IMR-90 (cell line): Measurements from ENCODE around the gene TEDC2. TPM values are rescaled to one million over a fixed set of nuclear protein-coding genes. Genes with fewer than 3 reads are reported as not detected.
A peak's percentile ranks its signal among the peaks of the same experiment; 100 is the strongest.

Experiments
- ATAC-seq: fragments of 200-7000 bp; cut with Tn5 transposase; 2 replicates; pipeline ENCODE4 v1.9.1; 2020; ENCODE audit warnings: low read depth, mild to moderate bottlenecking, moderate library complexity
- BruUV-seq: library from RNA; stranded (reverse); fragments of 400-500 nt; replicated peaks from 2 replicates; lab custom pipeline; 2021; lab: Mats Ljungman, UMichigan
- CTCF ChIA-PET: fragments of 300-600 bp; formaldehyde crosslinking; extraction: SDS; loops from one replicate; lab custom pipeline; 2021; ENCODE audit warnings: antibody characterized with exemption; lab: Yijun Ruan, JAX
- POLR2A ChIA-PET: fragments of 300-600 bp; sonication (Branson Sonifier 250); formaldehyde crosslinking; loops from one replicate; lab custom pipeline; 2022; ENCODE audit warnings: antibody characterized with exemption; ENCODE audit not compliant: unreplicated experiment; lab: Charles Lee
- DNase-seq: peaks from one replicate; pipeline ENCODE4 v3.0.0; 2013
- H2AFZ ChIP-seq: replicated peaks from 2 replicates; pipeline ENCODE3; 2013; ENCODE audit warnings: low read length, mild to moderate bottlenecking; ENCODE audit not compliant: poor library complexity
- H2AK5ac ChIP-seq: 2 replicates; pipeline ENCODE4 v1.6.1; 2013; ENCODE audit warnings: low read depth, low read length, inconsistent platforms
- H2AK9ac ChIP-seq: replicated peaks from 2 replicates; pipeline ENCODE3; 2013; ENCODE audit warnings: mild to moderate bottlenecking, low read depth, low read length, moderate library complexity; ENCODE audit not compliant: poor library complexity
- H2BK120ac ChIP-seq: 2 replicates; pipeline ENCODE4 v1.6.1; 2013; ENCODE audit warnings: low read depth, low read length, inconsistent platforms
- H2BK15ac ChIP-seq: 3 replicates; pipeline ENCODE4 v1.6.1; 2013; ENCODE audit warnings: low read depth, low read length, inconsistent platforms
- H2BK20ac ChIP-seq: 2 replicates; pipeline ENCODE4 v1.6.1; 2013; ENCODE audit warnings: low read depth, mild to moderate bottlenecking, inconsistent platforms, low read length, moderate library complexity
- H2BK5ac ChIP-seq: 2 replicates; pipeline ENCODE4 v1.6.1; 2013; ENCODE audit warnings: mild to moderate bottlenecking, low read depth, low read length, inconsistent platforms; ENCODE audit not compliant: poor library complexity, severe bottlenecking
- H3K14ac ChIP-seq: replicated peaks from 2 replicates; pipeline ENCODE4 v1.6.1; 2013; ENCODE audit warnings: low read depth, low read length, inconsistent platforms
- H3K18ac ChIP-seq: 2 replicates; pipeline ENCODE4 v1.6.1; 2013; ENCODE audit warnings: low read depth, low read length, control low read depth
- H3K23ac ChIP-seq: 2 replicates; pipeline ENCODE4 v1.6.1; 2013; ENCODE audit warnings: low read depth, low read length, inconsistent platforms
- H3K27ac ChIP-seq: 2 replicates; pipeline ENCODE4 v1.5.1; 2013; ENCODE audit warnings: mild to moderate bottlenecking, control low read depth, low read length; ENCODE audit not compliant: insufficient read depth
- H3K27me3 ChIP-seq: 2 replicates; pipeline ENCODE4 v1.6.1; 2013; ENCODE audit warnings: low read length; ENCODE audit not compliant: control insufficient read depth, insufficient read depth
- H3K36me3 ChIP-seq: 2 replicates; pipeline ENCODE4 v1.6.1; 2013; ENCODE audit warnings: low read length, mixed read lengths; ENCODE audit not compliant: control insufficient read depth, insufficient read depth
- H3K4ac ChIP-seq: 2 replicates; pipeline ENCODE4 v1.6.1; 2013; ENCODE audit warnings: low read depth, low read length, inconsistent platforms
- H3K4me1 ChIP-seq: 2 replicates; pipeline ENCODE4 v1.6.1; 2013; ENCODE audit warnings: low read length, mixed read lengths; ENCODE audit not compliant: control insufficient read depth, insufficient read depth
- H3K4me2 ChIP-seq: 2 replicates; pipeline ENCODE4 v1.6.1; 2013; ENCODE audit warnings: low read depth, mild to moderate bottlenecking, control low read depth, low read length, moderate library complexity
- H3K4me3 ChIP-seq: 2 replicates; pipeline ENCODE4 v1.5.1; 2013; ENCODE audit warnings: low read depth, mild to moderate bottlenecking, control low read depth, low read length, moderate library complexity; ENCODE audit not compliant: insufficient read depth
- H3K56ac ChIP-seq: 2 replicates; pipeline ENCODE4 v1.6.1; 2013; ENCODE audit warnings: low read length, inconsistent platforms; ENCODE audit not compliant: insufficient read depth; ENCODE audit errors: extremely low read depth
- H3K79me1 ChIP-seq, 2 experiments: 2 replicates each; pipeline ENCODE4 v1.6.1; 2013; ENCODE audit warnings: low read length in 2 of 2, inconsistent platforms in 1 of 2, low read depth in 1 of 2
- H3K9ac ChIP-seq: 2 replicates; pipeline ENCODE4 v1.6.1; 2013; ENCODE audit warnings: low read depth, low read length, control low read depth
- H3K9me1 ChIP-seq: 2 replicates; pipeline ENCODE4 v1.6.1; 2013; ENCODE audit warnings: low read length, inconsistent platforms; ENCODE audit not compliant: insufficient read depth
- H3K9me3 ChIP-seq: 2 replicates; pipeline ENCODE4 v1.6.1; 2013; ENCODE audit warnings: low read length; ENCODE audit not compliant: control insufficient read depth, insufficient read depth
- H4K20me1 ChIP-seq: 2 replicates; pipeline ENCODE4 v1.6.1; 2013; ENCODE audit warnings: low read length, inconsistent platforms; ENCODE audit not compliant: insufficient read depth
- H4K5ac ChIP-seq: 2 replicates; pipeline ENCODE4 v1.6.1; 2013; ENCODE audit warnings: mild to moderate bottlenecking, low read depth, low read length, control low read depth
- H4K8ac ChIP-seq, 2 experiments: 2 replicates each; pipeline ENCODE4 v1.6.1; 2013; ENCODE audit warnings: low read depth in 2 of 2, low read length in 2 of 2, control low read depth in 1 of 2, inconsistent platforms in 1 of 2
- H4K91ac ChIP-seq: 2 replicates; pipeline ENCODE4 v1.6.1; 2013; ENCODE audit warnings: low read depth, low read length, inconsistent platforms; ENCODE audit not compliant: insufficient read depth
- CEBPB ChIP-seq: IDR thresholded peaks from 2 replicates; pipeline ENCODE4 v1.6.1; 2012; ENCODE audit warnings: low read depth, low read length, improper control_type of control experiment
- ELK1 ChIP-seq: fragments of 150-350 bp; IDR thresholded peaks from 2 replicates; pipeline ENCODE4 v1.6.1; 2016; ENCODE audit warnings: low read depth, mild to moderate bottlenecking, low read length, moderate library complexity, borderline replicate concordance
- MAZ ChIP-seq: IDR thresholded peaks from 2 replicates; pipeline ENCODE4 v1.6.1; 2012; ENCODE audit warnings: low read depth, mild to moderate bottlenecking, low read length, improper control_type of control experiment, moderate library complexity, borderline replicate concordance
- MXI1 ChIP-seq: IDR thresholded peaks from 2 replicates; pipeline ENCODE4 v1.6.1; 2012; ENCODE audit warnings: low read depth, mild to moderate bottlenecking, low read length, moderate library complexity, borderline replicate concordance
- NFE2L2 ChIP-seq: fragments of 150-350 bp; IDR thresholded peaks from 2 replicates; pipeline ENCODE4 v1.6.1; 2016; ENCODE audit warnings: low read depth, mild to moderate bottlenecking, low read length
- RFX5 ChIP-seq: IDR thresholded peaks from 2 replicates; pipeline ENCODE4 v1.8.0; 2012; ENCODE audit warnings: low read depth, mild to moderate bottlenecking, low read length, moderate library complexity
- WGBS, 2 experiments: methylation state at CpG; one replicate each; pipeline versions ENCODE4 v1.1.5 to v1.1.7; 2013; ENCODE audit warnings: missing lambda C conversion rate in 2 of 2; ENCODE audit not compliant: insufficient read length in 1 of 2; ENCODE audit errors: extremely low coverage in 2 of 2; 5-methylcytosine and 5-hydroxymethylcytosine counted together
- dilution Hi-C: fragments of 300-500 bp; cut with HindIII; formaldehyde crosslinking; loops from one replicate; pipeline ENCODE4 v1.14.3; 2018; ENCODE audit warnings: low sequenced_read_pairs; ENCODE audit not compliant: unreplicated experiment
- in situ Hi-C: fragments of 300-500 bp; cut with MboI; formaldehyde crosslinking; loops from 3 replicates; pipeline ENCODE4 v1.14.3; 2019; ENCODE audit warnings: low sequenced_read_pairs, inconsistent platforms, mixed read lengths
- intact Hi-C: fragments of 100-400 bp; cut with micrococcal nuclease; formaldehyde crosslinking; loops from 2 replicates; pipeline ENCODE4 v1.10.0; 2022
- polyA plus RNA-seq, 3 experiments: library from polyadenylated mRNA; depleted of rRNA; stranded (reverse); fragments of >200 nt; gene quantifications; 2 replicates each; pipeline ENCODE4 v1.2.3, GENCODE V29; 2012; ENCODE audit warnings: low replicate concordance in 1 of 3
- total RNA-seq: library from RNA; depleted of rRNA; stranded (reverse); fragments of >200 nt; gene quantifications from 2 replicates; pipeline ENCODE4 v1.2.3, GENCODE V29; 2012
- TF ChIP-seq, protein P1 (sequence below): conservative IDR thresholded peaks from 2 replicates; pipeline ENCODE4 v1.5.1; 2012; ENCODE audit warnings: mild to moderate bottlenecking, low read depth, low read length, improper control_type of control experiment

The TEDC2 gene
- total and polyA plus RNA-seq, 2 of the 4 experiments (the other 2 are of a cell fraction) = 3.6 to 7.3 TPM

DNA sequence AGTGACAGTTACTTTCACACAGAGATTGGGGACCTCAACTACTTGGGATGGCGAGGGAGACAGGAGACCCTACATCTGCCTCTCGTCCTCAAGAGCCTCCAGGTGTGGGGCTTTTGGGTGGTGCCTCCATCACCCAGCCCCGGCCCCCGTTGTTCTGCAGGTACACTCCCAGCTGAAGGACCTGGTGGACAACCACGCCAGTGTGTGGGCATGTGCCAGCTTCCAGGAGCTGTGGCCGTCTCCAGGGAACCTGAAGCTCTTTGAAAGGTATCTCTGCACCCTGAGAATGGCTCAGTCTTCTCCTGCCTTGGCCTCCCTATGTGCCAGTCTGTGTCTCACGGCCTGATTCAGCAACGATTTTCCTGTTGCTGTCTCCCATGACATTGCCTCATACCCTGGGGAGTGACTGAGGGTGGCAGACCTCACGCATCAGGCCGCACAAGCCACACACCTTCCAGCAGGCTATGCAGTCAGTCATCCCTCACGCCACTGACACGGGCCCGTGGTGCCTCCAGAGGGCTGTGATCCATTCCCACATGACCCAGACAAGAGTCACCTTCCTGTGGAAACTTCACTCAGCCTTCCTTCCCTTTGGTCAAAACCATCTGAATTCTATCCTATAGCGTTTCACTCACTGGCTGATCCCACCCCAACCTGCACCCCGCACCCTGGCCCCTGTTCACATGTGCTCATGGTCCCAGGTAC lies 27.0 kb upstream of the TEDC2 start:
- dilution Hi-C loops (no loop called here), intact Hi-C loops (no loop called here), in situ Hi-C loops (no loop called here)
- no peak overlapping the region for H2BK120ac ChIP-seq
- H3K4me3 ChIP-seq = no peak overlapping the region
- H2BK5ac ChIP-seq = no peak overlapping the region
- no TSS peak for BruUV-seq
- no peak overlapping the region for H3K18ac ChIP-seq
- H3K4me2 ChIP-seq = no peak overlapping the region
- H3K23ac ChIP-seq = 0 out of 2 replicates have a peak overlapping the region, but pooled peaks have one; percentile 32
- H3K36me3 ChIP-seq = peaks cover 28% of the 10 kb centered on the region
- H2AK9ac ChIP-seq = peak overlapping the region; percentile 55
- H4K8ac ChIP-seq = no peak overlapping the region
- no peak overlapping the region for H3K4ac ChIP-seq
- peaks cover 4% of the 10 kb centered on the region for H3K4me1 ChIP-seq
- H3K56ac ChIP-seq = no peak overlapping the region
- H3K9me1 ChIP-seq = 0 out of 2 replicates have a peak, but pooled peaks cover 4% of the 10 kb centered on the region
- ATAC-seq (no peak), DNase-seq (no peak)
- no peak overlapping the region for H3K9ac ChIP-seq
- H2AK5ac ChIP-seq = no peak overlapping the region
- peaks cover 55 to 64% of the 10 kb centered on the region in 2 experiments for H3K79me1 ChIP-seq
- no peak overlapping the region for H3K27ac ChIP-seq
- H4K5ac ChIP-seq = no peak overlapping the region
- H3K14ac ChIP-seq = no peak overlapping the region
- no peaks in the 10 kb centered on the region for H3K9me3 ChIP-seq
- H4K20me1 ChIP-seq = 0 out of 2 replicates have a peak, but pooled peaks cover 3% of the 10 kb centered on the region
- no peak overlapping the region for H2BK15ac ChIP-seq
- peak overlapping the region; percentile 3 for H2AFZ ChIP-seq
- no peak overlapping the region for H2BK20ac ChIP-seq
- ChIA-PET CTCF (no interaction called here), POLR2A (no interaction called here)
- no peaks in the 10 kb centered on the region for H3K27me3 ChIP-seq
- no peak overlapping the region for H4K91ac ChIP-seq
- WGBS, 2 experiments = 98% methylated on average over 7 of the region's 15 CpGs; no CpG with 5 or more reads in 1 of the 2 experiments
- TF ChIP-seq ELK1 (no peak), MAZ (no peak), RFX5 (no peak), NFE2L2 (no peak), CEBPB (no peak), MXI1 (no peak)
- TF ChIP-seq, protein P1, sequence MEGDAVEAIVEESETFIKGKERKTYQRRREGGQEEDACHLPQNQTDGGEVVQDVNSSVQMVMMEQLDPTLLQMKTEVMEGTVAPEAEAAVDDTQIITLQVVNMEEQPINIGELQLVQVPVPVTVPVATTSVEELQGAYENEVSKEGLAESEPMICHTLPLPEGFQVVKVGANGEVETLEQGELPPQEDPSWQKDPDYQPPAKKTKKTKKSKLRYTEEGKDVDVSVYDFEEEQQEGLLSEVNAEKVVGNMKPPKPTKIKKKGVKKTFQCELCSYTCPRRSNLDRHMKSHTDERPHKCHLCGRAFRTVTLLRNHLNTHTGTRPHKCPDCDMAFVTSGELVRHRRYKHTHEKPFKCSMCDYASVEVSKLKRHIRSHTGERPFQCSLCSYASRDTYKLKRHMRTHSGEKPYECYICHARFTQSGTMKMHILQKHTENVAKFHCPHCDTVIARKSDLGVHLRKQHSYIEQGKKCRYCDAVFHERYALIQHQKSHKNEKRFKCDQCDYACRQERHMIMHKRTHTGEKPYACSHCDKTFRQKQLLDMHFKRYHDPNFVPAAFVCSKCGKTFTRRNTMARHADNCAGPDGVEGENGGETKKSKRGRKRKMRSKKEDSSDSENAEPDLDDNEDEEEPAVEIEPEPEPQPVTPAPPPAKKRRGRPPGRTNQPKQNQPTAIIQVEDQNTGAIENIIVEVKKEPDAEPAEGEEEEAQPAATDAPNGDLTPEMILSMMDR = no peak
